Measurements from ENCODE around the gene C9orf153.
"Not testable (repeated sequence)": the region's sequence is repeated elsewhere in the genome, so short reads cannot be mapped to it uniquely, and the experiment has no call there.

C9orf153 gene

DNA sequence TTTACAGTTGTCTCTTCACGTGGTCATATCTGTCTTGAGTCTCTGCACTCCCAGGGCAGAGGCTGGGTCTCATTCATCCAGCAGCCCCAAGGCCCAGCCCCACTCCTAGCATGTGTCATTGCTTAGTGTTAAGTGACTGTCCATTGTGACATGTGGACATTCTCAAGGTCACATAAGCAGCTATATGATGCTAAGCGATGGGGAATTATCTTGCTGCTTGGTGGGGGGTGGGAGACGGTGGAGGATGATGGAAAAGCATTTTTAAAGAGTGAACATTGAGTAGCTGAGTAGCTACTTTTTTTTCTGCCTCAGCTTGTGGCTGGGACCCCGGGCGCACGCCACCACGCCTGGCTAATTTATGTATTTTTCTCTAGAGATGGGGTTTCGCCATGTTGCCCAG, at the start of gene C9orf153:
Gene C9orf153, minus strand, starts transcription at position 101 of the 400 bp plus-strand sequence. CDS start 30,054 bp downstream, outside the sequence.
- no peak for DNase-seq

DNA sequence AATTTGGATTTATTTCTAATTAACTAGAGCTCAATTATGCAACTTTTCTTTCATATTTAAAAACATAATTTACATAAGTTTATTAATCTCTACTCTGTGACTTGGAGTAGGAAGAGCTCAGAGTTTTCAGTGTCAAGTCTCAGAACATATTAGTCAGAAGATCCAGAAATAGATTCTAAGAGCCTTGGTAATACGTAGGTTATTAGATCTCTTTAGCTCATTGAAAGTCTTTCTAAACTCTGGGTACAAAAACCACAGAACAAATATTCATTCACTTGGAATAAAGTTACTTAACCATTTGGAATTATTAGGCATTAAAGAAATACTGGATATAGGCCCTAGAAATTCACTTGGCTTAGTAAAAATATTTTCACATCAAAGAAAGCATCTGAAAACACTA, 49.2 kb upstream of the C9orf153 start:
- no peak for DNase-seq

DNA sequence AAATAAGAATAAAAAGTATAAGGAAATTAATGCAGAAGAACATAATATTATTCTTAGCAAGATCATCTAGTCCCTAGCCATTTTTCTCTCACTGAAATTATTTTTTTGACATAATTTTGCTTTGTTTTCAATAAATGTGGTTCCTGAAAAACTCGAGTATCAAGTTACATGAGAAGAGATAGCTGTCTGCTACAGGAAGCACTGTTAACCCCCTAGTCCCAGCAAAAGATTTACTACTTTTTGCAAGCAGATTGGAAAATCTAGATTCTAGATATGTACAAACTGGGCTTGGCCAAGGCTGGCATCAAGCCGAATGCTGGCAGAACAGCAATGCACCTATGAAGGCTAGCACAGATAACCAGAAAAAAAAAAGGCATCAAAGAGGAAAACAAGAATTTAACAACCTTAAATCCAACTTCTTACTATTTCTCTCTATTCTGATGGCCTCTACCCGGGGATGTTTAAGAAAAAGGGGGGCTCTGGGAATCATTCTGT, 44.8 kb upstream of the C9orf153 start:
- no peak for DNase-seq

DNA sequence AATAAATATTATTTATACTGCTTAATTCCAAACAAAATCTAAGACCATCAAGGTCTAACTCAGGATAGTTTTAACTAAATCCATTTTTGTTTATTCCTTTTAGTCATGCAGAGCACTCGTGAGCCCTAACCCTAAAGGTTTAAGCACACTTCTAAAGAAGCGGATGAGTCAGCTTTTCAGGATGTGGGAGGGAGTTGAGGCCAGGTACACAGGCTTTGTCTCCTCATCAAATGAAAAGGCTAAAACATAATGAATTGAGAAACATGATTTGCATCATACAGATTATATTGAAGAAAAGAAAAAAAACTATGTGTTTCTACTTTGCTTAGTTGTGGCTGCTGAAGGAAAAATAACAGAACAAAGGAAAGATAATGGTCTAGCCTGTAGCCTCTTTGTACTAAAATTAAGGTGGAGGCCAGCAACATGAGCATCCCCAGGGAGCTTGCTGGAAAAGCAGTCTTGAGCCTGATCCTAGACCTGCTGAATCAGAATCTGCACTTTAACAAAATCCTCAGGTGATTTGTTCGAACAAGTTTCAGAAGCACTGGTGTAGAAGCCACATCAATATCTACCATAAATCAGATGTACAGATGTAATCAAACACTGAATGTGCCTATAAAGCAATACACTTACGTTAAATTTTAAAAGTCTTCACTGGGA, 44.0 kb upstream of the C9orf153 start:
- peak; percentile 54 to 67 for DNase-seq

DNA sequence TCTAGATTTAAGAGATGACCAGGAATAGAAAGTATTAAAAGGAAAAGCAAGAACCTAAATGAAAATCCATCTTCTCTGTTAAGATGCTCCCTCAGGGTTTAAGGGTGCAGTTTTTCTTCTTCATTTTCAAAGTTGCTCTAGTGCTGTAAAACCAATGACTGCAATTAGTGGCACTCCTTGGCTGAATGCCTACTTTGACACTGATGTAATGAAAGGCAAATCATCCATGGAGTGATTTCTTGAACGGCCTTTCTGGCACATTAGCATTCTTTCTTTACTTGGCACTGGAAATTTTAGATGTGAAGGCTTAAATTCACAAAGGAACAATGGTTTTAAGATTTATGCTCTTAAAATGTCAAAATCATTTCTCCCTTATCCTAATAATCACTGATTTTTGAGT, 42.2 kb upstream of the C9orf153 start:
- no peak for DNase-seq

DNA sequence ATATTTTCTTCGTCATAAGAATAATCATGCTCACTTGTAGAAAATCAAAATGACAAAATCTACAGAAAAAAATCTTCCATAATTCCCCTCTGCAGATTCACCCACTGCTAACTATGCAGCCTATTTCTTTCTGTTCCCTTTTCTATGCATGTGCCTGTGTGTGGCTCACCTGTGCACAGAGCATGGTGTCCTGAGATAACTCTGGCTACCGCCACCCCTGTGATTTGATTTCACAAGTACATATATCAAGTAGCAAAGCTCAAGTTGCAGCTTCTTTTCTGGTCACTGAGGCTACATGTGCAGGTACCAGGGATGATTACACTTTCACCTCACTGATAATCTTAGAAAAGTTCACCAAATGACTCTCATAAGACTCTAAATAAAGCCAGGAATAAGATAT, 41.2 kb upstream of the C9orf153 start:
- DNase-seq, result no peak

DNA sequence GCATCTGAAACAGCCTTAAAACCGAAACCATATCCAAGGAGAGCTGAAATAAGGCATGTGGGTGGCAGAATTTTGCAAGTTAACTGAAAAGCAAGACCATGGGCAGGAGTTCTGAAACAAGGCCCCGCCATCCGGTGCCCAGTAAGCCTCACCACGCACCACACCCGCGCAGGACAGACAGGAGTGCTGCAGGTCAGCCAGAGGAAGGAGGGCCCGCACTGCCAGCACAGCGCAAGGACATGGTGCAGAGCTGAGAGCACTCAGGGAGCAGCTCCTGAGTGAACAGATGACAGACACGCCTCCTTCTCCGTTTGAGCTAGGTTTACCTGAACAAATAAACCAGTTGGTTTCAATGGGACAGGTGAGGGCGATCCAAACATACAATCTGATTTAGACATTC, 39.4 kb upstream of the C9orf153 start:
- no peak for DNase-seq

DNA sequence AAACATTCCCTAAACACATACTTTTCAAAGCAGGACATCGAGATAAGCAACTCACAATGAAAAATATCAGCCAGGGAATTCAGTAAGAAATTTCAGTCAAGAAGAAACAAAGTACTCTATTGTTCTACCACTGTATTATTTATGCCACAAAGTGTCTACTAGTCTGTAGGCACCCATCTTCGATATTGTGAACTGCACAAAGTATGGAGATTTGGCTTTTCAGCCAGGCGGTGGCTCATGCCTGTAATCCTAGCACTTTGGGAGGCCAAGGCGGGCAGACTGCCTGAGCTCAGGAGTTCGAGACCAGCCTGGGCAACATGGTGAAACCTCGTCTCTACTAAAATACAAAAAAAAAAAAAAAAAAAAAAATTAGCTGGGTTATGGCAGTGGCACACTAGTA, 30.9 kb upstream of the C9orf153 start:
- DNase-seq, result not testable (repeated sequence)

DNA sequence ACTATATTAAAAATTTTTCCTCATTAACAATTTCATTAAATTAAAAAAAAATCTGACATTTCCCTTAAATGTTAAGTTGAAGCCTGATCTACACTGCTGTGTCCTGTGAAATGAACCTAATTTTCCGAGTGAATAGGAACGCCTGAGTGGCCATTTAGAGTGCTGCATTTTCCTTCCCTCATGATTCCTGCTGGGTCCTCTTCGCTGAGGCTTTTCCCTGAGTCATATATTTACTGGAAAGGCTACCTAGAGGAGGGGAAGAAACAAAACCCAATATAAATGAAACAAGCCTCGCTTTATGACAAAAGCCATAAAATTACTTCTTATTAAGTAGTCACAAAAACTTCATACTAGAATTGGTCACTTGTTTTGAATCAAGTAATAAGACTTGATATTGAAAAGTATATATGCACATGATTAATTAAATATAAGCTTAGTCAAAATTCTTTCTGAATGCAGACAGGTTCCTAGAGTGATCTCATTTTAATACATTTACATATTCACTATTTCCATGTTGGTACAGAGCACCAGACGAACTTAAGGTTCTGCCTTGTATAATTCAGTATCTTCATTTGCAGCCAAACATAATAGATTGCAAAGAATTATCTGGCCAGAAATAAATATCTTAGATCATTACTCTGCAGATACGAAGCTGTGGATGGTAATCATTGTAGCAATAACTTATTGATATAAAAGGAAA, 29.2 kb upstream of the C9orf153 start:
- DNase-seq, result no peak

DNA sequence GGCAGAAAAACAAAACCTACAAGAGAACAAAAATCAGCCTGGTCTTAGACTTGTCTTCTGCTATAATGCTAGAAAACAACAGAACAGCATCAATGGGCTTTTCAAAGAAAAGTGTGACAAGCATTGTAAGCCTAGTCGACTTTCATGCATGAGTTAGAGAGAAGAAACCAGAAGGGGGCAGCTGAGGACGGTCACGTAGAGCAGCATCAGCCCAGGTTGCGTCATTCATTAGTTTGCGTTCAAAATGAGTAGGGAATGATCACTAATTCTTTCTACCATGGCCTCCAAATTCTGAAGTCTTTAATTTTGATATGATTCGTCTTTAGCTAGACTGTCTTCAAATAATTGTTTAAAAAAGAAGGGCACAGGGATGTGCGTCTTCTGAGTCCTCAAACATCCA, 27.6 kb upstream of the C9orf153 start:
- DNase-seq, result peak in 1 of 2 donors; percentile 20

DNA sequence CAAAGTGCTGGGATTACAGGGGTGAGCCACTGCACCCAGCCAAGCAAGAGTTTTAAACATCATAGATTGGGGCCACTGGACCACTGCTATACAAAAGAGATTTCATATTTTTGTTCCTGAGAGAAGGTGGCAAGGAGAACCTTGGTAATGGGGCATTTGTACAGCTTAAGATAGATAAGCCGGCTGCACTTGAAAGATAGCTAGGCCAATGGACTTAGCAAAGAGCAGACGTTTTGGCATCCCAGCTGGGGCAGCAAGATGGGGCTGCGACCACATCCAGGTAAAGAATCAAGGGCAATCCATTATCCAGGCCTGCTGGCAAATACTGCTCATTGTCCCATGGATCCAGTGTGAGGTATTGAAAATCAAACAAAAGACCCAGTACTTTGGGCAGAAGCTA, 26.8 kb upstream of the C9orf153 start:
- DNase-seq, result no peak

DNA sequence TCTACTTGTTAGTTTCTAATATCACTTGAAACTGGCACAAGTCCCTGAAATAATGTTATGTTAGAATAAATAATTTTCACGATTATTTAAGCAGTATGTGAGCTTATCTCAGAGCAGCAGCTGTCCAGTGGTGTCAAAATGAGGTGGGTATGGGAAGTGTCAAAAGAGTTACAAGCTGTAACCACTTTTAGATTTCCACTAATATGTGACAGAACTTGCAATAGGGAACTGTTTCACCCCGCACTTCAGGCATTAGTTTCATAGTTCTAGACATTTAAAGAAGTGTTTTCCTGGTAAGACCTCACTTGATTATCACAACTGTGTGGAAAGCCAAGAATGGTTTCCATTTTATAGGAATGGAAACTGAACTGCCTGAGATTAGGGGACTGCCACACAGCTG, 25.8 kb upstream of the C9orf153 start:
- DNase-seq, result no peak

DNA sequence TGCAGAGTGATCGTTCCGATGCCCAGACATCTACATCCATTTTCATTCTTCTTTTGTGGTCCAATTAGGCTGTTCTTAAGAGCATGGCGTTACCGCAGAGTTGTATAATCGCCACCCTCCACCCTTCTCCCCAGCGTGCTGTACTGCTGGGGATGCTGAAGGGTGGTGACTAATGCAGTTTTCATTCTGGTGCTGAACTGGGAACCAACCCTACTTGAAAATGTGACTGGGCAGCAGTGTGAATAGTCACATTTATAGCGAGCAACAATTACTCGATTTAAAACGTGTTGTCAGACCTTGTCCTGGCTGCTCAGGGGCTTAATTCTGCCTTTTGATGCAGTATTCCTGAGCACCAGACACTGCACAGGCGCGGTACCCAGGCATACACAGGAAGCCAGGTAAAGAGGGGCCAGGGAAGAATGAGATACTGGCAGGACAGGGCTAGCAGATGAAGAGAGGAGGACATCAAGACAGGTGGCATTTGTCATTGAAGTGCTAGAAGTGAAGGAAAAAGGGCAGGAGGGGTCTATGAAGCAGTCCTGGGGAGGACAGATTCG, 23.6 kb upstream of the C9orf153 start:
- DNase-seq, result no peak

DNA sequence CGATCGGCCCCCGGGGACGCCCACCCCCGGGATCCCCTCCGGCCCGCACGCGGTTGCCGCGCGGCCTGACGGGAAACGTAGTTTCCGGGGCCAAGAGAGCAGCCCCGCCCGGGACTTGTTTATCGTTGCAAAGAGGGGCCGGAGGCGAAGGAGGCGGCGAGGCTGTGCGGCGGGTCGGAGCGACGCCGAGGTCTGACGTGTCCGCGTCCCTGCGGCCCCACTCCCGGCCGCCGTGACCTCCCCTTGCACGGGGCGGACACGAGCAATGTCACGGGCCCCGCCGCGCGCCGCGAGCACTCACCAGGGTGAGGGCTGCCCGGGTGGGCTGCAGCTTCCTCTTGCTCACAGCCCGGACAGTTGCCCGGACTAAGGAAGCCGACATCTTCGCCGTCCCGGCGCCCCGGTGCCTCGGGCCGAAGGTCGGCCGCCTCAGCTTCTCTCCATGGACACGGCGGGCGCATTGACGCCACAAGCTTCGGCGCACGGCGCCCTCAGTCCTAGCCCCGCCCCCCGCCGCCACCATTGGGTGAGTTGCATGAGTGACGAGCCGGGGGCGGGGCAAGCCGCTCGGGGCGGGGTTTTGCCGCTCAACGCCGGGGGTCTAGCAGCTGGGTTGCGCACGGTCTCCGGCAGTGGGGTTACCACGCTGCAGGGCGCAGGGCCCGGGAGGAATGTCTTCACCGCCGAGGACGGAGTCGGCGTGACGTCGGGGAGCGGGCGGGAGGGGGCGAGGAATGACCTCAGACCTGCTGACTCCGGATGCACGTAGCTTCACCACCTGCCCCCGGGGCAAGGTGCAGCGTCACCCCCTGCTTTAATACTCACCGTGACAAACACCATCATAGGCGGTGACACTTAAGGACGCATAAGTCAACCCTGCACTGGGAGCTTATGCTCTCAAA, 22.9 kb upstream of the C9orf153 start, which contains the start of gene ISCA1:
Gene ISCA1, minus strand, starts transcription at position 462 of the 902 bp plus-strand sequence. Its CDS starts 80 bp downstream, at position 382.
- DNase-seq, result peak; percentile 97 to 98

DNA sequence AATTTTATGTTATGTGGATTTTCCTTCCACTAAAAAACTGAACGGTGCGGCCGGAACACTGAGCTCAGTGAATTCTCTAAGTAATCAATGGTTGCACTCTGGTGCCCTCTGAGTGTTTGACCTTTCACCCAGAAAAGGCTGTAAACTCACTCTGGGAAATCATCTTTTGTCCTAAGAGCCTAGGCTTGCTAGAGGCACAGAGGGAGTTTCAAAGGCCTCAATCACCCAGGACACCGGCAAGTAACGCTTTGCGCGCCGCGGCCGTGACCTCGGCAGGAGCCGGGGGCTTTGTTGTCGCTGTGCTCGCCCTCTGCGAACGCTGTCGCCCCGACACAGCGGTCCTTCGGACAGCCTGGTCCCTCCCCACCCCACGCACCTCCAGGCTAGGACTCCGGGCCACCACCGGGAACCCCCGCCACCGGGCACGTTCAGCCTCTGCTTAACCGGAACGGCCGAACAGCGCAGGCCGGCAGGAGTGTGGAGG, 22.2 kb upstream of the C9orf153 start:
- no peak for DNase-seq

DNA sequence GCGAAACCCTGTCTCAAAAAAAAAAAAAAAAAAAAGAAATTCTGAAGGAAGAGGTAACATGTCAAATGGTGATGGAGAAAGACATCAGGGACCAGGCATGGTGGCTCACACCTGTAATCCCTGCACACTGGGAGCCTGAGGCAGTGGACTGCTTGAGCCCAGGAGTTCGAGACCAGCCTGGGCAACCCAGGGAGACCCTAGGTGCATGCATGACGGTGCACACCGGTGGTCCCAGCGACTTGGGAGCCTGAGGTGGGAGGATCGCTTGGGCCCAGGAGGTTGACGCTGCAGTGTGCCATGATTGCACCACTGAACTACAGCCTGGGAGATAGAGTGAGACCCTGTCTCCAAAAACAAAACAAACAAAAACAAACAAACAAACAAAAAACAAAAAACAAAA, 21.1 kb upstream of the C9orf153 start:
- no peak for DNase-seq

DNA sequence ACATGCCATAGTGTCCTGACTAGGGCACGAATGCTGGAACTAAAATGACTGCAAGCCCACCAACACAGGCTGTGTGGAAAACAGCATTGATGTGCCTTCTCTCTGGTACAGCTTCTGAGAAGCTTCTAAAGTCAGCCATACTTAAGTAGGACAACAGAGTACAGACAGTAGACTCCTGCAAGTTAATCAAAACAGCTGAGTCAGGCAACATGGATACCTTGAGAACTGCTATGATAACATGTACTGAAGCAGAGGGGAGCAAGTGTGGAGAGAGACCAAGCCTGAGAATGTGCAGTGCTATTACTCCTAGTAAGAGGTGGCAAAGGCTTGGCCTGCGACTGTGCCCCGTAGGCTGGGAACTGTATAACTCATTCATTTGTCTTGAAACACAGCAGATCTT, 20.4 kb upstream of the C9orf153 start:
- DNase-seq, result no peak

DNA sequence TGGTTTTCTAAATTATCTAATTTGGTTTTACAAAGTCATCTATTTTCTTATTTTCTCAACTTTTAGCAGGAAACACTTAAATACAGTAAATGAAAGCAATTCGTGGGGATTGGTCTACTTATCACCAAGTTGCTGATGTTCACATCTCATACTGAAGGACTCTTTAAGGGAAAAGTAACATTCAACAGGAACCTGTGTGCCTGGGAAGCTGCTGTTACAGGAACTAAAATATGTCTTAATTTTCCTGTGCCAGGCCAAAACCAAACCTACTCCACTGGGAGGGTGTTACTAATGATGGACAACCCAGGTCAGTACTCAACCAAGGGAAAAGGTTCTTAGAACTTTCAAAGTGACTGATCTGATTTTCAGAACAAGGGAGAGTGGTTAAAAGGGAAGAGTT, 17.6 kb upstream of the C9orf153 start:
- no peak for DNase-seq

DNA sequence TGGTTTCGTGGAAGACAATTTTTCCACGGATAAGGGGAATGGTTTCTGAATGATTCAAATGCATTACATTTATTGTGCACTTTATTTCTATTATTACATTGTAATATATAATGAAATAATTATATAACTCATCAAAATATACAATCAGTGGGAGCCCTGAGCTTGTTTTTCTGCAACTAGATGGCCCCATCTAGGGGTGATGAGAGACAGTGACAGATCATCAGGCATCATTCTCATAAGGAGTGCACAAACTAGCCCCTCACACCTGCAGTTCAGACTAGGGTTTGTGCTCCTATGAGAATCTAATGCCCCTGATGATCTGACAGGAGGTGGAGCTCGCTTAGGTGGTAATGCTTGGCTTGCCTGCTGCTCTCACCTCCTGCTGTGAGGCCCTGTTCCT, 16.5 kb upstream of the C9orf153 start:
- no peak for DNase-seq

DNA sequence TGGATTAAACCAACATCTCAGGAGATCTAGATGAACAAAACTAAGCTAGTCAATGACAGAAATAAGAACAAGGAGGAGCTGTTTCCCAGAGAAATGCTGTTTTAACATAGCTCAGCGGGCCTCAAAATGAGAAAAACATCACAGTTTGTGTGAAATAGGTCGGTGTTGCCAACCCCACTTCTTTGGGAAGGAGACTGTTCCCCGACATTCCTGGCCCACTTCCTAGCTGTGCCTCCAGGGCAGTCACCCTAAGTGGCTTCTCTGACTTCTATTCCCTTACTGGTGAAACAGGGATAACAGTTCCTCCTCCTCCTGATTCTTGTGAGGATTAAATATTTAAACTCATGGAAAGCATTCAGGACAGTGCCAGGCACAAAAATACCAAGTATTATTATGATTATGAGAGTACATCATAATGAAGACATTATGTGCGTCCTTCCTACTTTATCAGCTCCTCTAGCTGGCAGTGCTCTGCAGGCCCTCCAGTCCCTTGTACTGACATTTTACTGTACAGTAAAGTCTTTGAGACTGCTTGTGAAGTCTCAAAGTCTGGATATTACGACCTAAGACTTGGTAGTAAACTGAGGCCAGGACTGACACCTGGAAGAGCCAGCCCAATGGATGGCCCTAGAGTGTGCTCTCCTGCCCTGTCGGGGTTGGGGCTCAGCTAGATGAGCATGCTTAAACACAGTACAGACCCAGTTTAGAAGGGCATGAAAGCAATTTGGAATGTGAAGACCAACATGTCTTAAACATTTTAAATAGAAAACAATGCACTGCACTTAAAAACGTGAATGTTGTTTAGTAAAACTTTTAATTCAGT, 15.6 kb upstream of the C9orf153 start:
- DNase-seq, result no peak

DNA sequence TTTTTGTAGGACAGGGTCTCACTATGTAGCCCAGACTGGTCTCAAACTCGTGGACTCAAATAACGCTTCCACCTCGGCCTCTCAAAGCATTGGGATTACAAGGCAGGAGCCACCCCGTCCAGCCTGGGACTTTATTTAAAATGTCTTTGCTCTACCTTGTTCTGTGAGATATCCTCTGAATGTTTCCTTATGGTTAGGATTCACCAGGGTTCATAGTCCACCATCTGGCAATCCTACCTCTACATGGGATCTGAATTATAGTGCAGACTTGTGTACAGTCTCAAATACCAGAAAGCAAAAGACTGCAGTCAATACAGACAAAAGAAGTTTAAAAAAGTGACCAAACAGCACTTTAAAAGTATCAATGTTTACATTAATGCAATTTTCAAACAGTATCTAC, 12.8 kb upstream of the C9orf153 start:
- DNase-seq, result no peak

DNA sequence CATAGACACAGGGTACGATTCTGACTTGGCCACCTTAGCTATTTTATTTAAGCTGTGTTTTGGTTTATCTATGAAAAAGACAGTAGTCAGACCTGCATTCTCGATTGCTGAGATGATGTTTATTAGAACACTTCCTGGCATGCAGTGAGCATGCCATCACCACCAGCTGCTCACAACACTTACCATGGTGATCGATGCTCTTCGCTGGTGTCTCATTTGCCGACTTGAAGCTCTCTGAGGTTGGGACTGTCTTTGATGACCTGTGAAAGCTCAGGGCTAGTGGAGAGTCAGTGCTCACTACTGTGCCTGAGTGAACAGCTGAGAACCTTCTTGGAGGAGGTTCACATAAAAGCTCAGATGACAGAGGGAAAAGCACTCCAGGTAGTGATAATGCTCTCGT, 4.4 kb upstream of the C9orf153 start:
- no peak for DNase-seq

Measured in activated CD4-positive, alpha-beta T cell treated with anti-CD3 and anti-CD28 coated beads for 4 hours (primary cell).